HEK293T (cell line): Measurements from ENCODE around the gene CNP.

ENCODE experiments used
- ARNT ChIP-seq: fragments of 450-650 bp; IDR thresholded peaks from 2 replicates; pipeline ENCODE4 v1.6.1; 2017; ENCODE audit warnings: mild to moderate bottlenecking
- BHLHE40 ChIP-seq: fragments of 450-650 bp; IDR thresholded peaks from 2 replicates; pipeline ENCODE4 v1.6.1; 2016; ENCODE audit warnings: mild to moderate bottlenecking, moderate library complexity, borderline replicate concordance
- CTBP1 ChIP-seq: fragments of 450-650 bp; IDR thresholded peaks from 2 replicates; pipeline ENCODE4 v1.6.1; 2016; ENCODE audit warnings: borderline replicate concordance
- FOXK2 ChIP-seq: fragments of 450-650 bp; IDR thresholded peaks from 2 replicates; pipeline ENCODE4 v1.6.1; 2016; ENCODE audit warnings: mild to moderate bottlenecking
- FOXM1 ChIP-seq: fragments of 450-650 bp; IDR thresholded peaks from 2 replicates; pipeline ENCODE4 v1.6.1; 2017; ENCODE audit warnings: mild to moderate bottlenecking, borderline replicate concordance
- NFRKB ChIP-seq: fragments of 450-650 bp; IDR thresholded peaks from 2 replicates; pipeline ENCODE4 v1.6.1; 2016; ENCODE audit warnings: mild to moderate bottlenecking, moderate library complexity
- SP1 ChIP-seq: fragments of 450-650 bp; IDR thresholded peaks from 2 replicates; pipeline ENCODE4 v1.6.1; 2017
- SUZ12 ChIP-seq: fragments of 450-650 bp; IDR thresholded peaks from 2 replicates; pipeline ENCODE4 v1.6.1; 2016; ENCODE audit warnings: mild to moderate bottlenecking
- ZNF384 ChIP-seq: fragments of 450-650 bp; IDR thresholded peaks from 2 replicates; pipeline ENCODE4 v1.6.1; 2016
- TF ChIP-seq, protein P1 (sequence below): fragments of 450-650 bp; IDR thresholded peaks from 2 replicates; pipeline ENCODE4 v1.6.1; 2016

DNA sequence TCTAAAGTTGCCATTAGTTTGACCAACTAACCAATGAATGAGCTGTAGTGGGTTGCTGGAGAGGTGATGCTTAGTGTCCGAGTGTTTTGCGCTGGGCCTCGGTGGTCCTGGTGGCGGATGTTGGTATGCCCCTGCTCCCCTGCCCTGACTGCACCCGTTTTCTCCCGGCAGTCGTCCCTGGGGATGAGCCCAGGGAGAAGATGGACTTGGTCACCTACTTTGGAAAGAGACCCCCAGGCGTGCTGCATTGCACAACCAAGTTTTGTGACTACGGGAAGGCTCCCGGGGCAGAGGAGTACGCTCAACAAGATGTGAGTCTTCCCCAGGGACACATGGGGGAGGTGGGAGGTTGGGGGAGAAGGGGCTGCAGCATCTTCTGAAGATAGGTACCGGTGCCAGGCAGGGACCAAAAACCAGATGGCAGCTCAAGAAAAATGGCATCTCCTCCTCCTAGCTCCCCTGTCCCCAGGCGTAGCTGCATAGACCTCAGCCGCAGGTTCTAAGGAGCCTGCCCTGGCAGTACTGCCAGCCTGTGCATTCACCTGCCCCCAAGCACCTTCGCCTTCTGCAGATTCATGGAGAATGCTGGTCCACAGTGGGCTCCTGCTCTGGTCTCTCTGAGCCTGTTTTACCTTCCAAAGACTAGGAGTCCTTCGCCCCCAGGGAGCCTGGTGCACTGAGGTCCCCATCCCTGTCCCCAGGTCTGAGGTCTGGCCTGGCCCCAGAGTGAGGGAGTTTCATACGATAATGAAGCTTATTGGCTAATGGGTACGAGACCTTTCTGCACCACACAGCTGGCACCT, 5.3 kb downstream of the CNP start:
- TF ChIP-seq FOXM1 (no peak), SUZ12 (no peak), SP1 (no peak), BHLHE40 (no peak), ZNF384 (no peak), ARNT (no peak), FOXK2 (no peak), NFRKB (no peak), CTBP1 (no peak)
- TF ChIP-seq, protein P1, sequence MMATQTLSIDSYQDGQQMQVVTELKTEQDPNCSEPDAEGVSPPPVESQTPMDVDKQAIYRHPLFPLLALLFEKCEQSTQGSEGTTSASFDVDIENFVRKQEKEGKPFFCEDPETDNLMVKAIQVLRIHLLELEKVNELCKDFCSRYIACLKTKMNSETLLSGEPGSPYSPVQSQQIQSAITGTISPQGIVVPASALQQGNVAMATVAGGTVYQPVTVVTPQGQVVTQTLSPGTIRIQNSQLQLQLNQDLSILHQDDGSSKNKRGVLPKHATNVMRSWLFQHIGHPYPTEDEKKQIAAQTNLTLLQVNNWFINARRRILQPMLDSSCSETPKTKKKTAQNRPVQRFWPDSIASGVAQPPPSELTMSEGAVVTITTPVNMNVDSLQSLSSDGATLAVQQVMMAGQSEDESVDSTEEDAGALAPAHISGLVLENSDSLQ, result no peak
